Spinal cord (tissue), 10 donors: ENCODE data around the gene TMPRSS3. TPM values are rescaled to one million over a fixed set of nuclear protein-coding genes. Genes with fewer than 3 reads are reported as not detected.

Source experiments
- DNase-seq, 6 donors: peaks; one replicate each; pipeline versions ENCODE4 v3.0.0 to v3.0.0-alpha.2; 2013 to 2015; ENCODE audit warnings: low spot score in 6 of 6, low read depth in 4 of 6
- H3K27ac ChIP-seq: one replicate; pipeline ENCODE4 v1.5.1; 2013; ENCODE audit warnings: low read depth, low read length, control low read depth
- H3K27me3 ChIP-seq: one replicate; pipeline ENCODE4 v1.6.1; 2013; ENCODE audit warnings: low read length; ENCODE audit not compliant: control insufficient read depth, insufficient read depth
- H3K36me3 ChIP-seq: one replicate; pipeline ENCODE4 v1.6.1; 2013; ENCODE audit warnings: low read length; ENCODE audit not compliant: control insufficient read depth, insufficient read depth
- H3K4me1 ChIP-seq: one replicate; pipeline ENCODE4 v1.6.1; 2013; ENCODE audit warnings: low read length; ENCODE audit not compliant: control insufficient read depth, insufficient read depth
- H3K4me3 ChIP-seq: one replicate; pipeline ENCODE4 v1.5.1; 2013; ENCODE audit warnings: low read depth, low read length, control low read depth
- H3K9me3 ChIP-seq: one replicate; pipeline ENCODE4 v1.6.1; 2013; ENCODE audit warnings: low read length; ENCODE audit not compliant: control insufficient read depth, insufficient read depth
- WGBS: methylation state at CpG from one replicate; pipeline ENCODE4 v1.1.5; 2013; ENCODE audit warnings: missing lambda C conversion rate; ENCODE audit not compliant: insufficient coverage; 5-methylcytosine and 5-hydroxymethylcytosine counted together
- polyA plus RNA-seq, 2 donors: library from polyadenylated mRNA; unstranded; fragments of 120-200 nt; gene quantifications; one replicate each; pipeline ENCODE4 v1.2.1, GENCODE V29; 2013; ENCODE audit not compliant: insufficient read length in 2 of 2
- total RNA-seq, 2 donors: library from RNA; depleted of rRNA in 1 of 2; stranded (reverse); fragments of 120-200 nt in 1 of 2; fragments of >200 nt in 1 of 2; gene quantifications; one replicate each; pipeline versions ENCODE4 v1.2.3 to v1.2.4, GENCODE V29; 2013 to 2014
- donor health status: healthy.

Gene TMPRSS3
- total and polyA plus RNA-seq, 4 donors = 0.08 to 0.44 (median 0.11) TPM; not detected in 1

DNA sequence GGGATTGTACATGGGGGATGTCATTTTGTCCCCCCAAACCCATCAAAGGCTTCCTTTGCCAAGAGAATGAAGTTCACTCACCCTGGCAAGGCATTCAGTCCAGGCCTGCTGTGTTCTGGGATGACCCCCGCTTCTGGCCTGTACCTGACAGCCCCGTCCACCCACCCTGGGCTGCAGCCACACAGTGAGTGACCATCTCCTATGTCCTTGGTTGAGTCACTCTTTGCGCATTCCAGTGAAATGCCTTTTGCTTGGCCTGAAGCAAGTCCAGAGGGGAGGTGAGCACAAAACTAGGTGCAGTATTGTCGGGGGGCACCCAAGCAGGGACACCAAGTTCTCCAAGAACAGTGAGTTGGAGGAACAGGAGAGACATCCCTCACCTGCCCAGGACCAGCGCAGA, 10.2 kb downstream of the TMPRSS3 start:
- no peak overlapping the region for H3K27ac ChIP-seq
- no peaks in the 10 kb centered on the region for H3K27me3 ChIP-seq
- no peak overlapping the region for H3K4me3 ChIP-seq
- no peaks in the 10 kb centered on the region for H3K9me3 ChIP-seq
- peaks cover 9% of the 10 kb centered on the region for H3K4me1 ChIP-seq
- DNase-seq = no peak
- H3K36me3 ChIP-seq = no peaks in the 10 kb centered on the region
- 90% methylated on average over 5 of the region's 5 CpGs for WGBS

DNA sequence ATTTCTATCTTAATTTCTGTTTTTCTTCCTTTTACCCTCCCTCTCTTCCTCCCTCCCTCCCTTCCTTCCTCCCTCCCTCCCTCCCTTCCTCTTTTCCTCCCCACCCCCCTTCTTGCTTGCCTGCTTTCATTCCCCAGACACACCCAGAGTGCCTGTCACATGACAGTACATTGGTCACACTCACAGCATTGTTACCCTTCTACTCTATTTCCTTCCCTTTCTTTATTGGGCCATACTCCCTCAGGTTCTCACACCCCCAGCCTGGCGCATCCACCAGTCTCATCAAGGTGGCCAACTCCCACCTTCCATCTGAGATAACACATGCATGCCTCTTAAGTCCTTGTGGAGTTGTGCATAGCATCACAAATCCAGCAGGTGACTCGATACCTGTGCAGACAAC, 10.9 kb downstream of the TMPRSS3 start:
- 67% methylated on average over 1 of the region's 2 CpGs for WGBS
- H3K27me3 ChIP-seq = no peaks in the 10 kb centered on the region

DNA sequence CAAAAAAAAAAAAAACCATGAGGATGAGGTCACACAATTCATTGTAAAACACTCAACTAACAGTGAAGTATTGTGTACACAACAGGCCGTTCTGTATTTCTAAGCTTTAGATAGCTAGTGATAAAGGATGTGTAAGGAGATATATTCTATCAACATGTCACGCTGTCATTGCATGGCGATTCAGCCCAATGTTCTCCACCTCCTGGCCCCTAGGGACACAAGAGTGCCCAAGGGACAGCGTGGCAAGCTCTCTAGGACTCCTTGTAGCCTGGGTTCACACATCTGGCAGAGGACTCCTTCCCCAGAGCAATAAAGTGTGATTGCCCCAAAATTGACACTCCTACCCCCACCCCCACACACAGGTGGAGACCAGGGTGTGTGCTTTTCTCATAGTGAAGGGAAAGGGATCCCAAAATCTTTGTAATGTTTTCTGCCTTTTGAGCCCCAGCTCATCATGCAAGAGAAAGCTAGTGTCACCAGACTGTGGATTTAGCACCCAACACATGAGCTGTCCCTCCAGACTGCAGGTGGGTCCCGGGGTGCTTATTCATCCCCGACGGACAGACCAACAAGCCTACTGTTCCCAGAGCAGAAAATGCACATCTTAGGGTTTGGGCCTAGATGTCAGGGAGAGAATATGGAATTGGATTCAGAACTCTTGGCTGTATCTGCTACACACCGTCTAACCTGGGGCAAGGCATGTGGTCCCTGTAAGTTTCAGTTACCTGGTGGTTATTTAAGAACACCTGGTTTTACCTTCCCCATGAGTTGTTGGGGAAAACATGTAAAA, 11.5 kb downstream of the TMPRSS3 start:
- WGBS = 76% methylated on average over 6 of the region's 8 CpGs
- Histone ChIP-seq H3K9me3 (no peaks in the 10 kb centered on the region), H3K36me3 (no peaks in the 10 kb centered on the region), H3K4me3 (no peak overlapping the region), H3K27me3 (no peaks in the 10 kb centered on the region), H3K4me1 (peaks cover 5% of the 10 kb centered on the region), H3K27ac (no peak overlapping the region)
- DNase-seq = no peak

More for the DNA sequence above, 10.9 kb downstream of the TMPRSS3 start:
- Histone ChIP-seq H3K36me3 (no peaks in the 10 kb centered on the region), H3K9me3 (no peaks in the 10 kb centered on the region), H3K27ac (no peak overlapping the region), H3K4me3 (no peak overlapping the region), H3K4me1 (peaks cover 9% of the 10 kb centered on the region)
- no peak for DNase-seq

DNA sequence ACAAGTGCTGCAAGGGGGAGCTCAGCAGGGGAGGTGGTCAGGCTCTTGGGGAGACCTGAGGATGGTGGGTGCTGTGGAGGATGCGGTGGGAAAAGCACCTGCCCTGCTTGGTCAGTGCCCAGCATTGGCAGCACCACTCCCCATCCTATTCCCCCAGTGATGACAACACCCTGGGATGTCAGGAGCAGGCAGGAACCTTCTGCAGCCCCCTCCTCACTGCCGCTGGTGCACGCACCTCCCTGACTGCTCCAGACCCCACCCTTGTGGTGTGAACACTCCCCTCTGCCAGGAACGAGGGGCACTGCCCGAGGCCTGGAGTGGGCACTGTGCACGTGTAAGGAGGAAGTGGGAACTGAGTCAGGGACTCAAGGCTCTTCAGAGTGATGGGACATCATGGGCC, 12.5 kb downstream of the TMPRSS3 start:
- no peaks in the 10 kb centered on the region for H3K27me3 ChIP-seq
- WGBS = 100% methylated on average over 1 of the region's 6 CpGs
- H3K27ac ChIP-seq = no peak overlapping the region
- H3K4me3 ChIP-seq = no peak overlapping the region
- DNase-seq = no peak
- H3K36me3 ChIP-seq = no peaks in the 10 kb centered on the region
- no peaks in the 10 kb centered on the region for H3K4me1 ChIP-seq
- no peaks in the 10 kb centered on the region for H3K9me3 ChIP-seq

DNA sequence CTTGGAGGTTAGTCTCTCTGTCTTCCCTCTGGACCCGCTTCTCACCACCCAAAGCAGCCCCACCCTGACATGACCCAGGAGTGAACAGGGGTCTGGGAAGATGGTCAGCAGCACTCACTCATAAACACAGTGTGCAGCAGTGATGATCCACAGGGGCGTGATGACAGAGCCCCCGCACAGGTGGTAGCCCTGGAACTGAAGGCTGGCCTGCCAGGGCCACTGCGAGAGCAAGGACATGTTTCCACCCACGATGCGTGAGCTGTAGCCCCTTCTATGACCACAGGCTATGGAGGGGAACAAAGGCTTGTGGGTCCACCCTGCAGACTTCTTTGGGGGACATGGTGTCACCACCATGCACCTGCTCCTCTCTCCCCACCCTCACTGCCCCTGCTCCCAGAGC, 12.9 kb downstream of the TMPRSS3 start:
- no peak for DNase-seq
- Histone ChIP-seq H3K4me3 (no peak overlapping the region), H3K27ac (no peak overlapping the region), H3K9me3 (no peaks in the 10 kb centered on the region), H3K27me3 (no peaks in the 10 kb centered on the region), H3K4me1 (no peaks in the 10 kb centered on the region), H3K36me3 (no peaks in the 10 kb centered on the region)
- WGBS = 91% methylated on average over 5 of the region's 6 CpGs

DNA sequence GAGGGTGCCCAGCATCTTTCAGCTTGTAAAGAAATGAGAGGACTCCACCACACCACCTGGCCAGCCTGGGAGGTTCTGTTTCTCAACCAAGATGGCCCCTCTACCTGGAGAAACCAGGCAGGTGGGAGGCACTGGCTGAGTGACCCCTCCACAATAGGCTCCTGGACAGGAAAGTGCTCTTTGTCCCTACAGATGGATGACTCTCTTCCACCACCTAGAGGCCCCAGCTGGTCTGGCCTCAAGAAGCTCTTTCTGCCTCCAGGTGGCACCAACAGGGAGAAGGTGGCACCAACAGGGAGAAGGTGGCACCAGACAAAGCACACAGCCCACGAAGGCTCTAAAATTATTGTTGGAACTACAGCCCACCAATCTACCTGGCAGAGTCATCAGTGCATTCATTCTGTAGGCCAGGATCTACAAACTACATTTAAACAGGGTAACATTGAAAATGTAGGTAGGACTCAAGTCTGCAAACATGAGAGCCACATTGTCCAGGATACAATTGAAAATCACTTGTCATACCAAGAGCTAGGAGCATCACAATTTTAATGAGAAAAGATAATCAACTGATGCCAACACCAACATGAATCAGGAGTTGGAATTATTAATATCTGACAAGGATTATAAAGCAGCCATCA, 14.4 kb downstream of the TMPRSS3 start:
- Histone ChIP-seq H3K36me3 (no peaks in the 10 kb centered on the region), H3K4me3 (no peak overlapping the region), H3K4me1 (no peaks in the 10 kb centered on the region), H3K27ac (no peak overlapping the region), H3K9me3 (no peaks in the 10 kb centered on the region), H3K27me3 (no peaks in the 10 kb centered on the region)
- no peak for DNase-seq
- WGBS = 100% methylated on average over 1 of the region's 1 CpG

DNA sequence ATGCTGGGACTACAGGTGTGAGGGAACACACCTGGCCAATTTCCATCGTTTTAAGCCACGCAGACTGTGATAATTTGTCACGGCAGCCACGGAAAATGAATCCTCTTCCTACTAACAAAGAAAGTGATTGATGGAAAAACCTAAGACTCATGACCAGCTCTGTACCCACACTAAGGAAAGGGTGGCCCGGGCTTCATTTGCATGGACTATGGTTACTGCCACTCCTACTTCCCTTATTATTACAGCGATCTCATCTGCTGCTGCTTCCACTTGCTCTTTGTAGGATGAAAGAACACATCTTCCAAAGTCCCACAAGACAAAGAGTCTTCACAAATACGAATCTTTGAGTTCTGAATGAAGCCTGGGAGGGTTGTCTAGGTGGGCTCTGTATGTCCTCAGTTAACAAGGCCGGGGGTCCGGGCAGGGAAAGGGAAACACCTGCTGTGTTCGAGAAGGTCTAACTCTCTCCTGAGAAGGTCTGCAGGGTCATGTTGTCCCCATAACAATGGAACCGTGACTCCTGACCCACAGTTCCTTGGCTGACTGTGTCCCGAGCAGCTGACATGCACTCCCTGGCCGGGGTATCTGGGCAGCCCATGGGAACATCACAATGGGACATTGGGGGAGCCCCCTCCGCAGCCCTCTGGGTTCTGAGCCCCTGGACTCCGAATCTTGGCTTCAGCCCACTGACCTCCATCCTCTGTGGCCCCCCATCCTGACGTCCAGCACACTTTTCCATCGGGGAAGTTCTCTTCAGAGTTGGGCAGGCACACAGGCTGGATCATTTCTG, 16.2 kb downstream of the TMPRSS3 start:
- H3K27ac ChIP-seq = no peak overlapping the region
- no peak for DNase-seq
- peaks cover 6% of the 10 kb centered on the region for H3K4me1 ChIP-seq
- no peaks in the 10 kb centered on the region for H3K36me3 ChIP-seq
- H3K4me3 ChIP-seq = no peak overlapping the region
- H3K9me3 ChIP-seq = no peaks in the 10 kb centered on the region
- whole genome bisulfite sequencing = 83% methylated on average over 13 of the region's 17 CpGs
- H3K27me3 ChIP-seq = peaks cover 2% of the 10 kb centered on the region

DNA sequence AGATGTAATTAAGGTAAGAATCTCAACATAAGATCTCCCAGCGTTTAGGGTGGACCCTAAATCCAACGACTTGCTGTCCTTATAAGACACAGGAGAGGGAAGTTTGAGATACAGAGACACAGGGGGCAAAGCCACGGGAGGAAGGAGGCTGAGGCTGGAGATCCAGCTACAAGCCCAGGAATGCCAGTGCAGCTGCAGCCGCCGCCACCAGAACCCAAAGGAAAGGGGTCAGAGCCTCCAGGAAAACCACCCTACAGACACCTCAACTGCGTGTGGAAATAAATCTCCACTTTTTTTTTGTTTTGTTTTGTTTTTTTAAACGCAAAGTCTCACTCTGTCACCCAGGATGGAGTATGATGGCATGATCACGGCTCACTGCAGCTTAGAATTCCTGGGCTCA, 17.4 kb downstream of the TMPRSS3 start:
- peaks cover 11% of the 10 kb centered on the region for H3K4me1 ChIP-seq

DNA sequence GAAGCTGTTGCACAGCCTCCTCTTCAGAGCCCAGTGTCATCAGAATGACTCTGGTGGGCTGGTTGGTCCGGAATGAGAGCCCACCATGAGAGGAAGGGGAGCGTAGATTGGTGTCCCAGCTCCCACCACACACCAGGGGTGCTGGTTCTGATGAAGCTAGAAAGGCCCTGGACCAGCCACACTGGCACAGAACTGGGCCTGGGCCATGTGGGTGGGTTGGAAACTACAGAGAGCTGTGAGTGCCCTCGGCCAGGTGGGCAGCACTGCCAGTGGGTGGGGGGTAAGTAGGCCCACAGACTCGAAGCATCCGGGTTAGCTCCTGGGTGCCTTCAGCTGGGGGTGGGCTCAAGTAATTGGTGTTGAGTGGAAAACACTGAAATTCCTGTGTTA, 17.9 kb downstream of the TMPRSS3 start:
- DNase-seq = no peak
- no peak overlapping the region for H3K4me3 ChIP-seq
- no peaks in the 10 kb centered on the region for H3K36me3 ChIP-seq
- H3K27ac ChIP-seq = no peak overlapping the region
- WGBS = 84% methylated on average over 4 of the region's 5 CpGs
- peaks cover 2% of the 10 kb centered on the region for H3K27me3 ChIP-seq
- no peaks in the 10 kb centered on the region for H3K9me3 ChIP-seq
- H3K4me1 ChIP-seq = peaks cover 11% of the 10 kb centered on the region

More for the DNA sequence above, 17.4 kb downstream of the TMPRSS3 start:
- DNase-seq = no peak
- Histone ChIP-seq H3K9me3 (no peaks in the 10 kb centered on the region), H3K27me3 (peaks cover 2% of the 10 kb centered on the region), H3K36me3 (no peaks in the 10 kb centered on the region), H3K27ac (no peak overlapping the region), H3K4me3 (no peak overlapping the region)
- 82% methylated on average over 5 of the region's 8 CpGs for WGBS
